MV-4-11 (cell line): ENCODE results near the gene TOR4A.

Experiments
- DNase-seq: peaks from one replicate; lab custom pipeline; 2025; lab: John Stamatoyannopoulos, UW

TOR4A gene

GRCh38 chr9:137277329-137278041 lies at the start of gene TOR4A:
Gene TOR4A, plus strand, starts transcription at chr9:137277726. Its CDS starts 964 bp downstream, at chr9:137278690.
- peak; percentile 83 for DNase-seq

GRCh38 chr9:137227853-137228505 lies 49.5 kb upstream of the TOR4A start:
- DNase-seq, result no peak

GRCh38 chr9:137228506-137228967 lies 49.0 kb upstream of the TOR4A start:
- no peak for DNase-seq

- DNase-seq, result no peak
Observed at GRCh38 chr9:137228968-137229896, 48.3 kb upstream of the TOR4A start.

- no peak for DNase-seq
Observed at GRCh38 chr9:137229903-137230704, 47.4 kb upstream of the TOR4A start.

- no peak for DNase-seq
Observed at GRCh38 chr9:137230705-137231371, 46.7 kb upstream of the TOR4A start, which contains the start of gene SLC34A3. Gene SLC34A3, plus strand, starts transcription at chr9:137230901. Its CDS starts 802 bp downstream, at chr9:137231703.

- DNase-seq, result no peak
Observed at GRCh38 chr9:137231372-137232039, 46.0 kb upstream of the TOR4A start.

GRCh38 chr9:137232101-137232500 lies 45.4 kb upstream of the TOR4A start:
- no peak for DNase-seq

GRCh38 chr9:137232510-137232909 lies 45.0 kb upstream of the TOR4A start:
- no peak for DNase-seq

- no peak for DNase-seq
Observed at GRCh38 chr9:137233143-137233980, 44.2 kb upstream of the TOR4A start.

GRCh38 chr9:137234055-137234697 lies 43.4 kb upstream of the TOR4A start:
- no peak for DNase-seq

- DNase-seq, result no peak
Observed at GRCh38 chr9:137234758-137235423, 42.6 kb upstream of the TOR4A start.

- no peak for DNase-seq
Observed at GRCh38 chr9:137235424-137236237, 41.9 kb upstream of the TOR4A start.

- DNase-seq, result peak; percentile 75
Observed at GRCh38 chr9:137236238-137236935, 41.1 kb upstream of the TOR4A start.

GRCh38 chr9:137236936-137237421 lies 40.5 kb upstream of the TOR4A start:
- no peak for DNase-seq
